SU-DHL-6 (cell line): Measurements from ENCODE around the gene CCDC127.

Source experiments
- EZH2phosphoT487 ChIP-seq: fragments of 200-600 bp; sonication (generic), shearing (Covaris generic); conservative IDR thresholded peaks from 2 replicates; pipeline ENCODE4 v1.6.1; 2018; ENCODE audit warnings: mild to moderate bottlenecking, antibody characterized with exemption, low read length, moderate library complexity, mixed read lengths
- TF ChIP-seq, protein P1 (sequence below): fragments of 200-600 bp; sonication (generic); IDR thresholded peaks from one replicate; pipeline ENCODE4 v1.5.1; 2017; ENCODE audit warnings: antibody characterized with exemption, mild to moderate bottlenecking, low read length, moderate library complexity; ENCODE audit not compliant: insufficient read depth, poor library complexity, severe bottlenecking

DNA sequence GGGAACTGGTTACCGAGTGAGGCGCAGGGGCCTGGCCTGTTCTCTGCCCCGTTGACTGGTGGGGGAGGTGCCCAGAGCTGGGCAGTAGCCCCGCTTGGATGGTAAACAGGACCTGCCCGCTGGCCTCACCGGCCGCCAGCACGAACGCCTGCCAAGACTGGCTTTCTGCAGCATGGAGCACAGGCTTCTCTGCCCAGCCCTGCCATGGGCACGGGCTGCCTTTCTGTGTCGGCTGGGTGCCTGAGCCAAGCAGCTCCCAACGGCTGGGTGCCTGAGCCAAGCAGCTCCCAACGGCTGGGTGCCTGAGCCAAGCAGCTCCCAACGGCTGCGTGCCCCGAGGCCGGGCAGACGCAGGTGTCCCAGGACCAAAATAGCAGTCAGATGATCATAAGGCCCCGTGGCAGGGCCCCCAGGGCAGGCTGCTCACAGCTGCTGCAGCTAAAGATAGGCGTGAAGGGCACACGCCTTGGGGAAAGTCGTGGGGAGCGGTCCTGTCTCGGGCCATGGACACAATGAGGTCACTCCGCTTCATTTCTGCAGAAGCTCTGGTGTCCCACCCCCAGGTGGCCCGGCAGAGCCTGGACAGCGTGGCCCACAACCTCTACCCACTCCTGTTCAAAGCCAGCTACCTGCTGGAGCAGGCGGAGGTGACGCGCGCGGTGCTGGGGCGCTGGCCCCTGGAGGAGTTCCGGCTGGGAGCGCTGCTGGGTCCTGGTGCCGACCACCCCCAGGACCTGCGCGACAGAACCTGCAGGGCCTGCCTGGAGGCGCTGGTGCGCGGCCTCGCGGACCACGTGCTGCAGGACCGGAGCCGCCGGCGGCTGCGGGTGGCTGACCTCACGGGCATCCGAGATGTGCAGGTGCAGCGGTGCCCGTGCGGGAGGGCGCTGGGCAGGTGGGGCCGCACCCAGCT lies 26.7 kb downstream of the CCDC127 start, which contains the start of gene LRRC14B:
- TF ChIP-seq, protein P1, sequence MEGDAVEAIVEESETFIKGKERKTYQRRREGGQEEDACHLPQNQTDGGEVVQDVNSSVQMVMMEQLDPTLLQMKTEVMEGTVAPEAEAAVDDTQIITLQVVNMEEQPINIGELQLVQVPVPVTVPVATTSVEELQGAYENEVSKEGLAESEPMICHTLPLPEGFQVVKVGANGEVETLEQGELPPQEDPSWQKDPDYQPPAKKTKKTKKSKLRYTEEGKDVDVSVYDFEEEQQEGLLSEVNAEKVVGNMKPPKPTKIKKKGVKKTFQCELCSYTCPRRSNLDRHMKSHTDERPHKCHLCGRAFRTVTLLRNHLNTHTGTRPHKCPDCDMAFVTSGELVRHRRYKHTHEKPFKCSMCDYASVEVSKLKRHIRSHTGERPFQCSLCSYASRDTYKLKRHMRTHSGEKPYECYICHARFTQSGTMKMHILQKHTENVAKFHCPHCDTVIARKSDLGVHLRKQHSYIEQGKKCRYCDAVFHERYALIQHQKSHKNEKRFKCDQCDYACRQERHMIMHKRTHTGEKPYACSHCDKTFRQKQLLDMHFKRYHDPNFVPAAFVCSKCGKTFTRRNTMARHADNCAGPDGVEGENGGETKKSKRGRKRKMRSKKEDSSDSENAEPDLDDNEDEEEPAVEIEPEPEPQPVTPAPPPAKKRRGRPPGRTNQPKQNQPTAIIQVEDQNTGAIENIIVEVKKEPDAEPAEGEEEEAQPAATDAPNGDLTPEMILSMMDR = no peak
- no peak for TF ChIP-seq EZH2phosphoT487
